ENCODE data around the gene TPM1. TPM values are rescaled to one million over a fixed set of nuclear protein-coding genes. Genes with fewer than 3 reads are reported as not detected.
A peak's percentile ranks its signal among the peaks of the same experiment; 100 is the strongest.

Gene TPM1
- total and polyA plus RNA-seq, 7 experiments from 2014 or later, result 6.0 to 24.7 (median 12.9) TPM

DNA sequence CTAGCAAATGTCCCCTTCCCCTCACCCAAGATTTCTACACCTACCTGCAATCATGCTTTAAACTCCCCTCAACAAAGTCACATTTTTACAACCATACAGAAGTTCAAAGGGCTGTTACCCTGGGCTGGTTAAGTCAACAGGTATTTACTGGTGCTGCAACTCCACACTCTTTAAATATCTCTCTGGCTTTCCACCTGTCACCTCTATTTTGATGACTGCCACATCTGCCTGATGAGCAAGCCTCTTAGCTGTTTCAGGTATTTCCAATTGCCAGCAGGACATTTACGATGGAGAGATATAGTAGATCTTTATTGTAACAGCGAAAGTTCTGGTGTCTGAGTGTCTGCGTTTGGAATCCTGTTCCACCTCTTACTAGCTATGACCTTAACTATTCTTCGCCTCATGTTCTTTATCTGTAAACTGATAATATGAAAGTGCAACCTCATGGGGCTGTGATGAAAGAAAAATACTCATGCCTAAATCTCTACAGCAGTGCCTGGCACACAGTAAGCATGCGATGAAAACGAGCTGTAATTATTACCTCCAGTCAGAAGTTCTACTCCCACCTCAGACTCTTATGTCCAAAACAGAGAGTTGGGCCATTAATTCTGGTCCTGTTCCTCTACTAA is 44.2 kb upstream of the TPM1 start:
- Mint-ChIP-seq H3K36me3 (no peaks in the 10 kb centered on the region), H3K27me3 (peaks cover 0 to 14% (median 0%) of the 10 kb centered on the region in 5 donors), H3K4me1 (no peaks in the 10 kb centered on the region), H3K9me3 (no peaks in the 10 kb centered on the region), H3K27ac (no peak overlapping the region), H3K4me3 (no peak overlapping the region)
- no peak for DNase-seq
- Histone ChIP-seq H3K27me3 (ENCODE audit: control insufficient read depth in 2 of 2, insufficient read depth in 2 of 2, low read length in 2 of 2) (no peaks in the 10 kb centered on the region), H3K27ac (ENCODE audit: low read depth, low read length) (no peak overlapping the region), H3K9me3 (ENCODE audit: control insufficient read depth in 2 of 3, low read length in 3 of 3) (no peaks in the 10 kb centered on the region), H3K36me3 (ENCODE audit: control insufficient read depth in 2 of 3, insufficient read depth in 3 of 3, low read length in 3 of 3) (no peaks in the 10 kb centered on the region), H3K4me1 (ENCODE audit: control insufficient read depth in 2 of 2, insufficient read depth in 2 of 2, low read length in 2 of 2) (no peaks in the 10 kb centered on the region), H3K4me3 (ENCODE audit: low read length) (no peak overlapping the region)
- ChIA-PET POLR2A (no interaction called here), CTCF (no interaction called here)
- intact Hi-C loops (cut with micrococcal nuclease), result no loop called here
- ATAC-seq, result no peak

DNA sequence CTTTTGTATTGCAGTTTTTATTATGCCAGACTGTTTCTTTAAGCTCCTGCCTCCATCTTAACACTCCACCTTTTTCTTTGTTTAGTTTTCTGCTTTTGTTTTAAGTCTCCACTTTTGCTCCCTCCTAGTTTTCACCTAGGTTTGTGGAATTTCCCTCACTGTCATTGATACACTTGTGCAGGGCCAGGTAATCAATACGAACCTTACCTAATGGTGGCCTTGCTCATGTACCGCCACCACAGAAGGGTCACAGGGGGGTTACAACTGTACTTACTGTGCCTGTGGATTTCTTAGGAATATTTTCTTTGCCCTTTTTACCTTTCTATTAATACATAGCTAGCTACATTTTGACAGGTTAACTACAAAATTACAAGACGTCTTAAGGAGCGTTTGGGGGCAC is 43.4 kb upstream of the TPM1 start:
- H3K36me3 Mint-ChIP-seq, result no peaks in the 10 kb centered on the region
- no peak overlapping the region for H3K4me3 ChIP-seq (ENCODE audit: low read length)
- H3K27ac Mint-ChIP-seq, result no peak overlapping the region
- ChIA-PET POLR2A (no interaction called here), CTCF (no interaction called here)
- intact Hi-C loops (cut with micrococcal nuclease), result no loop called here
- no peaks in the 10 kb centered on the region for H3K36me3 ChIP-seq (ENCODE audit: control insufficient read depth in 2 of 3, insufficient read depth in 3 of 3, low read length in 3 of 3)
- H3K9me3 Mint-ChIP-seq, result no peaks in the 10 kb centered on the region
- no peaks in the 10 kb centered on the region for H3K4me1 Mint-ChIP-seq
- H3K4me3 Mint-ChIP-seq, result no peak overlapping the region
- H3K9me3 ChIP-seq (ENCODE audit: control insufficient read depth in 2 of 3, low read length in 3 of 3), result no peaks in the 10 kb centered on the region
- no peaks in the 10 kb centered on the region for H3K27me3 ChIP-seq (ENCODE audit: control insufficient read depth in 2 of 2, insufficient read depth in 2 of 2, low read length in 2 of 2)
- DNase-seq (no peak), ATAC-seq (no peak)
- H3K27ac ChIP-seq (ENCODE audit: low read depth, low read length), result no peak overlapping the region
- no peaks in the 10 kb centered on the region for H3K4me1 ChIP-seq (ENCODE audit: control insufficient read depth in 2 of 2, insufficient read depth in 2 of 2, low read length in 2 of 2)
- H3K27me3 Mint-ChIP-seq, result peaks cover 0 to 14% (median 0%) of the 10 kb centered on the region in 5 donors

DNA sequence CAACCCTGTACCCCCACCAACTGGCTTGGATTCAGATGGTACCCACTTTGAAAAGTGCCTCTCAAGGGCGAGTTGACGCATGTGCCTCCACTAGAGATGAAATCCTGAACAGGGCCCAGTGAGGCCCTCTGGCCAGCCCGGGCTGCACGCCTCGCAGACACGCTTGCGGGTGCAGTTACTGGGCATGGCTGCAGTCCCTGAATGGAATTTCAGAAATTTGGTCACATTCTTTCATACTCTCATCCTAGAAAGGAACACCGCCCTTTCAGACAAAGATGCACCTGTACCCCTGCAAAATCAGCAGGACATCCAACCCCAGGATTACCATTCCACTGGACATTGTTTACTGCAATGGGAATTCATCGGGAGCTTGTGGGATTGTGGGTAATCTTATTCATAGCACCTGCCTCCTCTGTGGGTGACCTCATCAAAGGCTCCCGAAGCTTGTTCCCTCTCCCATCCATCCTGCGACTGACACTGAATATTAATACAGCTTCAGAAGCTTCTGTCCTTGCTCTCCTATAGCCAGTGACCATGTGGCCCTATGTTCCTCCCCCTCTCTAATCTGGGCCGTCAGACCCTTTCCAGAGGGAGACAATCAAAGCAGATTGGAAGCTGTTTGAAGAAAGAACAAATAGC is 42.5 kb upstream of the TPM1 start:
- DNase-seq (no peak), ATAC-seq (no peak)
- Mint-ChIP-seq H3K4me1 (no peaks in the 10 kb centered on the region), H3K36me3 (no peaks in the 10 kb centered on the region), H3K9me3 (no peaks in the 10 kb centered on the region), H3K27ac (no peak overlapping the region), H3K27me3 (peaks cover 0 to 14% (median 0%) of the 10 kb centered on the region in 5 donors), H3K4me3 (no peak overlapping the region)
- Histone ChIP-seq H3K36me3 (ENCODE audit: control insufficient read depth in 2 of 3, insufficient read depth in 3 of 3, low read length in 3 of 3) (no peaks in the 10 kb centered on the region), H3K27ac (ENCODE audit: low read depth, low read length) (no peak overlapping the region), H3K4me1 (ENCODE audit: control insufficient read depth in 2 of 2, insufficient read depth in 2 of 2, low read length in 2 of 2) (no peaks in the 10 kb centered on the region), H3K27me3 (ENCODE audit: control insufficient read depth in 2 of 2, insufficient read depth in 2 of 2, low read length in 2 of 2) (no peaks in the 10 kb centered on the region), H3K9me3 (ENCODE audit: control insufficient read depth in 2 of 3, low read length in 3 of 3) (no peaks in the 10 kb centered on the region), H3K4me3 (ENCODE audit: low read length) (no peak overlapping the region)
- ChIA-PET POLR2A (no interaction called here), CTCF (no interaction called here)
- intact Hi-C loops (cut with micrococcal nuclease), result no loop called here

DNA sequence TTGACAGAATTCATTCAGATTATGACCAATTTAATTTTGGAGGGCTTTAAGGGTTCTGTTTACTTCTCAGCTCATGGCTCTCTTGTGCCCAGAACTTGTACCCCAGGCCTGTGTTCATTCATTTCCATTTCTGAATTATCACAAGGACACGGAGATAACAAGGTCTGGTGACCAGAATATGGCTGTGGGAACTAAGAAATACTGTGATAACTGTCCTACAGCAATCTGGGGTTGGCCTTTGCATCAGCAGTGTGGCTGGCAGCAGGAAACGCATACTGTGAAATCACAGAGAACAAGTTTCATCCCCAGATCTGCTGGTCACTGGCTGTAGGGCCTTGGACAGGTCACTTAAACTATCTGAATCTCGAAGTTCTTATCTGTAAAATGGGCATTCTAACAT is 41.8 kb upstream of the TPM1 start:
- Histone ChIP-seq H3K27ac (ENCODE audit: low read depth, low read length) (no peak overlapping the region), H3K27me3 (ENCODE audit: control insufficient read depth in 2 of 2, insufficient read depth in 2 of 2, low read length in 2 of 2) (no peaks in the 10 kb centered on the region), H3K4me3 (ENCODE audit: low read length) (no peak overlapping the region), H3K36me3 (ENCODE audit: control insufficient read depth in 2 of 3, insufficient read depth in 3 of 3, low read length in 3 of 3) (no peaks in the 10 kb centered on the region), H3K4me1 (ENCODE audit: control insufficient read depth in 2 of 2, insufficient read depth in 2 of 2, low read length in 2 of 2) (no peaks in the 10 kb centered on the region), H3K9me3 (ENCODE audit: control insufficient read depth in 2 of 3, low read length in 3 of 3) (no peaks in the 10 kb centered on the region)
- DNase-seq (no peak), ATAC-seq (no peak)
- Mint-ChIP-seq H3K27me3 (peaks cover 0 to 14% (median 0%) of the 10 kb centered on the region in 5 donors), H3K36me3 (no peaks in the 10 kb centered on the region), H3K9me3 (no peaks in the 10 kb centered on the region), H3K4me3 (no peak overlapping the region), H3K4me1 (no peaks in the 10 kb centered on the region), H3K27ac (no peak overlapping the region)
- intact Hi-C loops (cut with micrococcal nuclease), result no loop called here
- ChIA-PET CTCF (no interaction called here), POLR2A (no interaction called here)

DNA sequence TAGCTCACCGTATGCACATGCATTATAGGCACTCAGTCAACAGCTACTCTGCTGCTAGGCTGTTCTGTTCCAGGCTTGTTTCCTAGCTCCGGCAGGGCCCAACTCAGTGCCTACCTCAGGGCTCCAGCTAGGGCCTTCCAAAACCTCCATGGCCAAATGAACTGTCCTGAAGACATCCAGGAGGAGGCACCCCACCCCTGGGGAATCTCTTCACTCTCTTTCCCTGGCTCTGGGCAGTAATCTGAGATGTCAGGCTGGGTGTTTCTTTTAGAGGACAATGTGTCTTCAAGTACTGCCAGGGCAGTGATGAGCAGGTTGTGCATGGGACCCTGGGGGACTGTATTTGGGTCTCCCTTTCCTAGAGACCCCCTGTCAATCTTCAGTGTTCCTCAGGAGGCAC is 38.3 kb upstream of the TPM1 start:
- Histone ChIP-seq H3K4me1 (ENCODE audit: control insufficient read depth in 2 of 2, insufficient read depth in 2 of 2, low read length in 2 of 2) (no peaks in the 10 kb centered on the region), H3K27me3 (ENCODE audit: control insufficient read depth in 2 of 2, insufficient read depth in 2 of 2, low read length in 2 of 2) (no peaks in the 10 kb centered on the region), H3K27ac (ENCODE audit: low read depth, low read length) (no peak overlapping the region), H3K9me3 (ENCODE audit: control insufficient read depth in 2 of 3, low read length in 3 of 3) (no peaks in the 10 kb centered on the region), H3K4me3 (ENCODE audit: low read length) (no peak overlapping the region), H3K36me3 (ENCODE audit: control insufficient read depth in 2 of 3, insufficient read depth in 3 of 3, low read length in 3 of 3) (no peaks in the 10 kb centered on the region)
- Mint-ChIP-seq H3K27ac (no peak overlapping the region), H3K36me3 (no peaks in the 10 kb centered on the region), H3K27me3 (peaks cover 0 to 8% (median 0%) of the 10 kb centered on the region in 5 donors), H3K4me3 (no peak overlapping the region), H3K4me1 (no peaks in the 10 kb centered on the region), H3K9me3 (no peaks in the 10 kb centered on the region)
- DNase-seq (no peak), ATAC-seq (no peak)
- CTCF ChIA-PET, result no interaction called here
- POLR2A ChIA-PET, result no interaction called here
- intact Hi-C loops (cut with micrococcal nuclease), result no loop called here

DNA sequence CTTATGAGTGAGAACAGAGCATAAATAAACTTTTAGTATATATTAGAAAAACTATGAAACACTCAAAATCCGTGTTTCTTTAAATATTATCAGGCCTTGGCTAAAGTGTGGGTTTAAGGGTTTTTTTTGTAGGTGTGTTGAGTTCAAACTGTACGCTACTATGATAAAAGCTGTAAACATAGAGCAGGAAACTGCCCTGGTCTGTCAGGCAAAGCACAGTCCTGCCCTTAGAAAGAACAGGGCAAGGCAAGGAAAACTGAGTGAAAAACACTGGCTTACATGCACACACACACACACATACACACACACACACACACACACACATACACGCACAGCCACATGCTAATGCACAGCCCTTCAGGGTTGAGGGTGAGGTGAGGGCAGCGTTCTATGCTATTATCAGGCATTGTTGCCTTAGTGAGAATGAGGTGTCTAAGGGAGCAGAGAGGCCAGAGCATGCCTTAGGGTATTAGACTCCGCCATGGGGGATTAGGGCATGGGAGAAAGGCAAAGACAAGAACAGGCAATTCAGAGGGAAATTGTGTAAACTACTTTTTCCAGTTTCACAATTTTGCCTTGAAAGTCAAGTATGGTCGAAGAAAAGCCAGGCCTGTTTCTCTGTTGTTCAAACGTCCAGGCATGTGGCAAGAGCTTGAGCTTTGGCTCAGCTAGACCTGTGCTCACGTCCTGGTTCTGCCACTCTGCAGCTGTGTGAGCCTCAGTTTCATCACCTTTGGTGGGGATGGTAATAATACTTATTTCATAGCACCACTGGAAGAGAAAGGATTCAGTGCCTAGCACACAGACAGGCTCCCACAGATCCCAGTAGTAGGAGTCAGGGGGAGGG is 36.3 kb upstream of the TPM1 start:
- H3K4me3 Mint-ChIP-seq, result no peak overlapping the region
- no peaks in the 10 kb centered on the region for H3K4me1 ChIP-seq (ENCODE audit: control insufficient read depth in 2 of 2, insufficient read depth in 2 of 2, low read length in 2 of 2)
- H3K9me3 Mint-ChIP-seq, result no peaks in the 10 kb centered on the region
- ChIA-PET POLR2A (no interaction called here), CTCF (no interaction called here)
- H3K27ac ChIP-seq (ENCODE audit: low read depth, low read length), result no peak overlapping the region
- no peaks in the 10 kb centered on the region for H3K27me3 ChIP-seq (ENCODE audit: control insufficient read depth in 2 of 2, insufficient read depth in 2 of 2, low read length in 2 of 2)
- intact Hi-C loops (cut with micrococcal nuclease), result no loop called here
- ATAC-seq (no peak), DNase-seq (no peak)
- no peaks in the 10 kb centered on the region for H3K36me3 ChIP-seq (ENCODE audit: control insufficient read depth in 2 of 3, insufficient read depth in 3 of 3, low read length in 3 of 3)
- peak overlapping the region in 1 of 9 donors; percentile 12 for H3K27ac Mint-ChIP-seq
- H3K27me3 Mint-ChIP-seq, result peaks cover 0 to 7% (median 0%) of the 10 kb centered on the region in 5 donors
- no peaks in the 10 kb centered on the region for H3K4me1 Mint-ChIP-seq
- H3K4me3 ChIP-seq (ENCODE audit: low read length), result no peak overlapping the region
- H3K9me3 ChIP-seq (ENCODE audit: control insufficient read depth in 2 of 3, low read length in 3 of 3), result no peaks in the 10 kb centered on the region
- H3K36me3 Mint-ChIP-seq, result no peaks in the 10 kb centered on the region

All from naive thymus-derived CD4-positive, alpha-beta T cell (primary cell).